Stimulated activated effector memory CD8-positive, alpha-beta T cell treated with anti-CD3 and anti-CD28 coated beads, Interleukin-12 subunit alpha, Interleukin-12 subunit beta, amount 100 ng/mL, for 72 hours (primary cell): Measurements from ENCODE around the gene DAPK2.
A peak's percentile ranks its signal among the peaks of the same experiment; 100 is the strongest.

Source experiments
- ATAC-seq: fragments of 150-1000 bp; cut with Tn5 transposase; 2 replicates; pipeline ENCODE4 v1.10.0; 2021
- DNase-seq, 2 donors: peaks; one replicate each; pipeline ENCODE4 v3.0.0; 2021 to 2022; ENCODE audit warnings: low spot score in 2 of 2
- H3K27ac Mint-ChIP-seq: one replicate; pipeline ENCODE4 v1.8.0; 2022; ENCODE audit warnings: mild to moderate bottlenecking, mixed read lengths
- H3K36me3 Mint-ChIP-seq: one replicate; pipeline ENCODE4 v1.8.0; 2022; ENCODE audit warnings: mild to moderate bottlenecking, mixed read lengths
- H3K4me1 Mint-ChIP-seq: one replicate; pipeline ENCODE4 v1.8.0; 2022; ENCODE audit warnings: mixed read lengths
- H3K4me3 Mint-ChIP-seq: one replicate; pipeline ENCODE4 v1.8.0; 2022; ENCODE audit warnings: mild to moderate bottlenecking, mixed read lengths
- H3K9me3 Mint-ChIP-seq: one replicate; pipeline ENCODE4 v1.8.0; 2022; ENCODE audit warnings: mixed read lengths

The DAPK2 gene

GRCh38 chr15:63922261-63922904 is 123.9 kb downstream of the DAPK2 start:
- DNase-seq (no peak), ATAC-seq (no peak)
- Mint-ChIP-seq H3K4me3 (no peak overlapping the region), H3K4me1 (peaks cover 16% of the 10 kb centered on the region), H3K9me3 (no peaks in the 10 kb centered on the region), H3K27ac (no peak overlapping the region), H3K36me3 (no peaks in the 10 kb centered on the region)

GRCh38 chr15:63920504-63921175 is 125.6 kb downstream of the DAPK2 start:
- DNase-seq (no peak), ATAC-seq (no peak)
- H3K27ac Mint-ChIP-seq = no peak overlapping the region
- no peaks in the 10 kb centered on the region for H3K9me3 Mint-ChIP-seq
- no peaks in the 10 kb centered on the region for H3K36me3 Mint-ChIP-seq
- peaks cover 16% of the 10 kb centered on the region for H3K4me1 Mint-ChIP-seq
- H3K4me3 Mint-ChIP-seq = no peak overlapping the region

DNA sequence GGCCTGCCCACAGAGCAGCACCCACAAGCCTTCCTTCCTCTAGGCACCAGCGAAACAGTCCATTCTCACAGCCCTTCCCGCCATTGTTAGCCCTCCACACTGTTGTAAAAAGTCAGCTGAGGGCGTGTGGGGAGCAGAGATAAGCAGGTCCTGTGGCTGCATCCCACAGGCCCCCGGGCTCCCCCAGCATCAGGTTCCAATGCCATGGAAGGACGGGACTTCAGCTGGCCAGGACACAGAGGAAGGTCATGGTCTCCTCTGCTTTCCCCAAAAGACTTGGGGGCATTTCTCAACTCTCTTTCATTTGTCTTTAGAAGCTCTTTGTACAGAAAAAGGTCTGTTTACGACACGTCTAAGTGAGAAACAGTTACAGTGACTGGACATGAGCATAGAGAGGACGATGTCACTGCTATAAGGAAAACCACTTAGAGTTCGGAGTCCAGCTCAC is 127.4 kb downstream of the DAPK2 start:
- Mint-ChIP-seq H3K36me3 (no peaks in the 10 kb centered on the region), H3K4me1 (peaks cover 16% of the 10 kb centered on the region), H3K9me3 (no peaks in the 10 kb centered on the region), H3K4me3 (no peak overlapping the region), H3K27ac (no peak overlapping the region)
- no peak for ATAC-seq
- DNase-seq = no peak

DNA sequence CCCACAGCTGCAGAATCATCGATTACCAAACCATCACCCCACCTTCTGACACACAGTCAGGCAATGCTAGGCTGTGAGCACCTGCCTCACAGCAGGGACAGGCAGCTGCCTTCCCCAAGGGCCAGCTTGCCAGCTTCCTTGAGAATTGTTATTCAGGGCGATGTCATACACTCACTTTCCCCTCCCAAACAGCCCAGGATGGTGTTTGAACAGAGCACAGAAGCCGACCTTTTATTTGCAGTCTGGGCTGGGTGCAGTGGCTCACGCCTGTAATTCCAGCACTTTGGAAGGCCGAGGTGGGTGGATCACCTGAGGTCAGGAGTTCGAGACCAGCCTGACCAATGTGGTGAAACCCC is 128.0 kb downstream of the DAPK2 start:
- Mint-ChIP-seq H3K4me3 (no peak overlapping the region), H3K4me1 (peaks cover 16% of the 10 kb centered on the region), H3K9me3 (no peaks in the 10 kb centered on the region), H3K27ac (no peak overlapping the region), H3K36me3 (no peaks in the 10 kb centered on the region)
- no peak for DNase-seq
- no peak for ATAC-seq

- H3K4me1 Mint-ChIP-seq = peaks cover 16% of the 10 kb centered on the region
- no peaks in the 10 kb centered on the region for H3K36me3 Mint-ChIP-seq
- H3K27ac Mint-ChIP-seq = no peak overlapping the region
- H3K4me3 Mint-ChIP-seq = no peak overlapping the region
- DNase-seq (no peak), ATAC-seq (no peak)
- no peaks in the 10 kb centered on the region for H3K9me3 Mint-ChIP-seq
These were observed 128.5 kb downstream of the DAPK2 start for GRCh38 chr15:63917588-63918316.

GRCh38 chr15:63915873-63916771 is 130.2 kb downstream of the DAPK2 start:
- Mint-ChIP-seq H3K9me3 (no peaks in the 10 kb centered on the region), H3K4me3 (no peak overlapping the region), H3K4me1 (peaks cover 14% of the 10 kb centered on the region), H3K27ac (no peak overlapping the region), H3K36me3 (no peaks in the 10 kb centered on the region)
- ATAC-seq (no peak), DNase-seq (no peak)

DNA sequence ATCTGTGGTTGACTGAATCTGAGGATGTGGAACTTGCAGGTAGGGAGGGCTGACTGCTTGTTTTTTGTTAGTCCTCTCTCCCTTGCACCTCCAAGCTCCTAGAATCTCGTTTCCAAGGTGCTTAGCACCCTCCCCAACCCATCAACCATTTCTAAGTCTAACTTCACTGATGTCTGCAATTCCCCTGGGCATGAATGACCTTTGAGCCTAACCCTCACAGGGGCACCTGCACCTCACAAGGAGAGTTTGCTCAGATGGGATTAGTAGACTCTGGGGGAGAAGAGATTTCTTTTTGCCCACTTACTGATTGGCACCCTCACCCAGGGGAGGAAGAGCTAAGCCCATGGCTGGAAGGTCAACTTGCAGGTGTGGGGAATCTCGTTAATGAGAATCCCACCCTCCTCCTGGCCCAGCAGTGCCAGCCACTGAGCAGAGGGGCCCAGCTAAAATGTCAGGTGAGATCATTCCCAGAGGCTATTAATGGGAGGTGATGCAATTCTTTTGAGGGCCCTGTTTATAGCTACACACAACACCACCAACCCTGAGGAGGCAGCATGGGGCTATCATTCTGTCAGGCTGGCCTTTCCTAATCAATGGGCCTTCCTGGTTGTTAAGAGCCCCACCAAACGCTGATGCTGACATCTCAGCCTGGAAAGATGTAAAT is 130.9 kb downstream of the DAPK2 start:
- Mint-ChIP-seq H3K36me3 (no peaks in the 10 kb centered on the region), H3K9me3 (no peaks in the 10 kb centered on the region), H3K4me1 (peaks cover 6% of the 10 kb centered on the region), H3K27ac (no peak overlapping the region), H3K4me3 (no peak overlapping the region)
- DNase-seq = no peak
- no peak for ATAC-seq

DNA sequence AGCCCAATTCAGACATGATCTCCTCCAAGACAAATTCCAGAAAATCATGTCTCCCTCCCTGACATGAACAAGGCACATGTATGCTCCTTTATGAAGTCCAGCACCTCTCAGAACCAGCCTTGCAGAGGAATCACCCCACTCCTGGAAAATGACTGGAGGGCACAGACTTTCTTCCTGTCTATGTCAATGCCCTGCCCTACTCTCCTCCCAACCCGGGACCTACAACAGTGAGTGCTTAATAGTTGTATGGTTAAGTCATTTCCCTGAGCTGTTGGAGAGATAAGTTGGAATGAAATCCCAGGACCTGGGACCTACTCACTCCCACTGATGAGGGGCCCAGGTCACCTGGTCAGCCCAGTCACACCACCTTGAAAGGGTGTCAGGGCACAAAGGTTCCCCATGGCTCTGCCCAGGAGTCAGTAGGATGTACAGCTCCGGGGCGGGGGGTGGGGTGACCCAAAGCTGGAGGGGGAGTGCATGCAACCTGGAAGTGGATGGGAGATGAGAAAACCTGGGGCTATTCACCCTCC is 132.4 kb downstream of the DAPK2 start:
- no peak for ATAC-seq
- H3K9me3 Mint-ChIP-seq = no peaks in the 10 kb centered on the region
- no peaks in the 10 kb centered on the region for H3K36me3 Mint-ChIP-seq
- no peaks in the 10 kb centered on the region for H3K4me1 Mint-ChIP-seq
- H3K4me3 Mint-ChIP-seq = no peak overlapping the region
- H3K27ac Mint-ChIP-seq = no peak overlapping the region
- DNase-seq = no peak

DNA sequence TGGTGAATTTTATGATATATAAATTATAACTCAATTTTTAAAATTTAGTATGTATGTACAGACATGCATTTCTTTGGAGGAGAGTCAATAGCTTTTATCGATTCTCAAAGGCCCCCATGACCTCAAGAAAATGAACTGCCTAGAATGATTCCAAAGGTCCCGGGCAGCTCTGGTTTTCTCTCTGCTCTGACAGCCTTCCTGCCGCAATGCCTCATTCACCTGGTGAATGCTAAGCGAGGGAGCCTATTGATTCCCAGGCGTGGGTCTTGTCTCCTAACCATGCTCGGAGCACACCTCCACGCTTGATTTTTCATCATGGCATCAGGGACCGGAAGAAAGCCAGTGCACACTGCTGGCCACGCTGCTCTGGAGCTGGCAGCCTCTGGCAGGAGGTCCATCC is 132.9 kb downstream of the DAPK2 start:
- Mint-ChIP-seq H3K9me3 (no peaks in the 10 kb centered on the region), H3K4me1 (no peaks in the 10 kb centered on the region), H3K4me3 (no peak overlapping the region), H3K36me3 (no peaks in the 10 kb centered on the region), H3K27ac (no peak overlapping the region)
- ATAC-seq = no peak
- no peak for DNase-seq

- Mint-ChIP-seq H3K36me3 (no peaks in the 10 kb centered on the region), H3K4me1 (peaks cover 2% of the 10 kb centered on the region), H3K9me3 (no peaks in the 10 kb centered on the region), H3K4me3 (no peak overlapping the region), H3K27ac (no peak overlapping the region)
- no peak for DNase-seq
- no peak for ATAC-seq
These were observed 134.1 kb downstream of the DAPK2 start for GRCh38 chr15:63912061-63912615.

GRCh38 chr15:63911160-63911559 is 135.1 kb downstream of the DAPK2 start:
- H3K4me3 Mint-ChIP-seq = no peak overlapping the region
- ATAC-seq (no peak), DNase-seq (no peak)
- H3K36me3 Mint-ChIP-seq = no peaks in the 10 kb centered on the region
- no peaks in the 10 kb centered on the region for H3K9me3 Mint-ChIP-seq
- H3K27ac Mint-ChIP-seq = no peak overlapping the region
- peaks cover 12% of the 10 kb centered on the region for H3K4me1 Mint-ChIP-seq

DNA sequence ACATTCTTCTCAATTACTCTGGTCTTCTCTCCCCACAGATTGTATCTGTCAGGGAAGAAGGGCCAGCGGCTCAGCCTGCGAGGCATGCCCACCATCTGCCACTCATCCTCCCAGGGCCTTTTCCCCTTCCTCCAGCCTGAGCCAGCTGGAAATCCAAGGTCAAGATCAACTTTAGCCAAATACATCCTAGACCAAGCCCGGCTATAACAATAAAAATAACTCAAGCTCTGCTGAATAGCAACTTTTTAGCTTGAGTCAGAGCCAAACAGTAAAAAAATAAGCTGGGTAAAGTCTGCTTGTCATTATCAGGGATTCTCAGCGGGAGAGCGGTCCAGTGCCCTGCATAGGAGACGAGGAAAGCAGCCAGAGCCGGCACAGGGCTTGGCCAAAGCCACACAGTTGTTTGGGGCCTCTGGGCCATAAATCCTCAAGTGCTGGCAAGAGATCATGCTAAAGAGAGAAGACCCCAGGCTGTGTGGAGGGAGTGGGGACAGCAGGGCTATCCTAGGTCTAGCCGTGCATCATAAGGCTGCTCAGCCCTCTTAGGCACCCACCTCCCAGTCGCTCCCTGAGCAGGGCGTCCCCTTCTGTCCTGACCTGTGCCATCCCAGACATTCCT is 136.4 kb downstream of the DAPK2 start:
- Mint-ChIP-seq H3K27ac (peak overlapping the region; percentile 60), H3K36me3 (no peaks in the 10 kb centered on the region), H3K4me3 (no peak overlapping the region), H3K9me3 (no peaks in the 10 kb centered on the region), H3K4me1 (peaks cover 23% of the 10 kb centered on the region)
- DNase-seq (no peak), ATAC-seq (no peak)

DNA sequence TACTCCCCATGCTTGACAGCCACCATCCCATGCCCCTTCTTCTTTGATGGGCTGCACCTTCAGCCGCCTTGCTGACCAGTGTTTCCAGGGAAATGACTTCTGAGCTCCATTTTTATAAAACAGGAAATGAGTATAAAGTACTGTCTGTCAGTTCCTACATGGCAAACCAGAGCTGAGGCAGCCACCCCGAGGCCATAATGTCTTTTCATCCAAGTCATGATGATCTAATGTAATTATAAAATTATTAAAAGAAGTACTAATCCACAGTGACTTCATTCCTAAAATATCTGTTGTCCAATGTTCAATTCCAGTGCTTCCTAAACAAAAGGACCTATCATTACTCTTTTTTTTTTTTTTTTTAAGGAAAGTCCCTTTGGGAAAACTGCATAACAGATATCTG is 137.3 kb downstream of the DAPK2 start:
- H3K27ac Mint-ChIP-seq = peak overlapping the region; percentile 52
- no peaks in the 10 kb centered on the region for H3K9me3 Mint-ChIP-seq
- ATAC-seq (no peak), DNase-seq (no peak)
- H3K4me1 Mint-ChIP-seq = peaks cover 23% of the 10 kb centered on the region
- H3K4me3 Mint-ChIP-seq = no peak overlapping the region
- H3K36me3 Mint-ChIP-seq = no peaks in the 10 kb centered on the region

DNA sequence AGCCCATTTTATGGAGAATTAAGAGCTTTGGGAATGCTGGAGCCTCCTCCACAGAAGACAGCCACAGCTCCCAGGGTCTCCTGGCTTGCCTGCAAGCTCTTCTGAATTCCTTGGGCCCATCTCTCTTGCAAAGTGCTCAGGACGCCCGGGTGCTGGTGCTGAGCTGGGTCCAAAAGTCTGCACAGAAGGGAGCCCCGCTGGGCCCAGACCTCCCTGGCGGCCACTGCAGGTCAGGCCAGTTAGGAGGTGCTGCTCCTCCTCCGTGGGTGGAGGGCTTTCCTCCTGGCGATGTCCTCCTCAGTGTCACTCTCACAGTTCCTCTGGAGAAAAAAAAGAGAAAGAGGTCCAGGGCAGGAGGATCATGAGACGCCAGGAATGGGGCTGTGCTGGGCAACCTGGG is 138.0 kb downstream of the DAPK2 start:
- Mint-ChIP-seq H3K36me3 (no peaks in the 10 kb centered on the region), H3K4me3 (no peak overlapping the region), H3K9me3 (no peaks in the 10 kb centered on the region), H3K4me1 (peaks cover 23% of the 10 kb centered on the region), H3K27ac (peak overlapping the region; percentile 52)
- DNase-seq = no peak
- ATAC-seq = no peak
